Measurements from ENCODE around the gene MTRR.

GRCh38 chr5:7869474-7870136, 657 bp downstream of the MTRR start:
- TF ChIP-seq CTCF (IDR thresholded peaks at IDR 0.05) = no peak
- no peak for TF ChIP-seq POLR2A (IDR thresholded peaks at IDR 0.05)

All from body of pancreas (tissue), 4 donors.